SH-SY5Y (cell line): ENCODE results near the gene RAVER2.

ENCODE experiments used
- GATA2 ChIP-seq: IDR thresholded peaks from 2 replicates; pipeline ENCODE4 v1.6.1; 2011; ENCODE audit warnings: mild to moderate bottlenecking, low read depth, low read length
- GATA3 ChIP-seq: IDR thresholded peaks from 2 replicates; pipeline ENCODE4 v1.6.1; 2011; ENCODE audit warnings: low read depth, mild to moderate bottlenecking, low read length, moderate library complexity

DNA sequence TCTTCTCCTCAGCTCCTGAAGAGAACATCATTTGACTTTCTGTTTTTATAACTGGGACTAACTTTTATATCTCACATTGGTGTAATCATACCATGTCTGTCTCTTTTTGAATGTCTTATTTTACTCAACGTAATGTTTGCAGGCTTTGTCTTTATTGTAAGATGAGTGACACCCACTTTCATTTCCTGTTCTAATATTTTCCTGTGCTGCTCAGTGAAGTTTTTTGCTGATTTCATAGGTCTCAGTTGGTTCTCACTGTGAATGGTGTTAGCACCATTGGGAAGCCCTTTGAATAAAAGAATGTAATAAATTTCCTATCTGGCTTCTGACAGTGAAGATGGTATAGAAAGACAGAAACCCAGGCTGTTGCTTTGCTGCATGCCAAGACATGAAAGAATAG is 84.0 kb downstream of the RAVER2 start:
- TF ChIP-seq GATA2 (no peak), GATA3 (no peak)
